ENCODE results near the gene LGMN.
"Not testable (repeated sequence)": the region's sequence is repeated elsewhere in the genome, so short reads cannot be mapped to it uniquely, and the experiment has no call there.

Gene LGMN

GRCh38 chr14:92763666-92764631 is 15.5 kb upstream of the LGMN start:
- H3K4me3 ChIP-seq (ENCODE audit: low read depth, low read length); H3K4me1 ChIP-seq (ENCODE audit: control insufficient read depth, insufficient read depth, low read length); H3K36me3 ChIP-seq (ENCODE audit: control insufficient read depth in 2 of 2, insufficient read depth in 1 of 2, low read length in 2 of 2); H3K9me3 ChIP-seq (ENCODE audit: control insufficient read depth, insufficient read depth, low read depth, low read length); POLR2A ChIA-PET; H3K27ac ChIP-seq (ENCODE audit: extremely low read depth, low read depth, low read length): not testable (repeated sequence)
- CTCF ChIA-PET = interaction anchor here (0.6 kb wide), 1 partner anchor 645 kb away, joined by 7 read pairs; no protein-coding TSS in a partner anchor

- no peak overlapping the region for H3K27ac ChIP-seq (ENCODE audit: extremely low read depth, low read depth, low read length)
- H3K9me3 ChIP-seq (ENCODE audit: control insufficient read depth, insufficient read depth, low read depth, low read length) = no peaks in the 10 kb centered on the region
- POLR2A ChIA-PET = no interaction called here
- H3K4me1 ChIP-seq (ENCODE audit: control insufficient read depth, insufficient read depth, low read length) = no peaks in the 10 kb centered on the region
- no peaks in the 10 kb centered on the region for H3K36me3 ChIP-seq (ENCODE audit: control insufficient read depth in 2 of 2, insufficient read depth in 1 of 2, low read length in 2 of 2)
- no peak overlapping the region for H3K4me3 ChIP-seq (ENCODE audit: low read depth, low read length)
- CTCF ChIA-PET = no interaction called here
- TF ChIP-seq ZNF433 (tag by site-specific recombination; IDR thresholded peaks at IDR 0.05; ENCODE audit: low read depth) (no peak), ZNF449 (tag by site-specific recombination; IDR thresholded peaks at IDR 0.05) (no peak), ZNF792 (tag by site-specific recombination; IDR thresholded peaks at IDR 0.05) (no peak), ZNF561 (tag by site-specific recombination; IDR thresholded peaks at IDR 0.05; ENCODE audit: borderline replicate concordance) (no peak), ZNF830 (tag by site-specific recombination; IDR thresholded peaks at IDR 0.05; ENCODE audit: low read depth) (no peak), ZNF704 (tag by site-specific recombination; IDR thresholded peaks at IDR 0.05) (no peak), ZNF174 (tag by site-specific recombination; IDR thresholded peaks at IDR 0.05) (no peak), ZNF223 (tag by site-specific recombination; IDR thresholded peaks at IDR 0.05) (no peak), RBAK (tag by site-specific recombination; IDR thresholded peaks at IDR 0.05) (no peak), ZNF626 (tag by site-specific recombination; IDR thresholded peaks at IDR 0.05) (no peak), ZSCAN18 (tag by site-specific recombination; IDR thresholded peaks at IDR 0.05) (no peak), ZNF510 (tag by site-specific recombination; IDR thresholded peaks at IDR 0.05; ENCODE audit: insufficient replicate concordance) (no peak), ZFP69B (tag by site-specific recombination; IDR thresholded peaks at IDR 0.05) (no peak), PATZ1 (tag by site-specific recombination; IDR thresholded peaks at IDR 0.05) (no peak), ZNF488 (tag by site-specific recombination; IDR thresholded peaks at IDR 0.05) (no peak), ZNF658 (tag by site-specific recombination; IDR thresholded peaks at IDR 0.05) (no peak), AEBP2 (tag by site-specific recombination; IDR thresholded peaks at IDR 0.05; ENCODE audit: borderline replicate concordance) (no peak), ZNF518A (tag by site-specific recombination; conservative IDR thresholded peaks at IDR 0.05; ENCODE audit: low read depth) (no peak), ZNF600 (tag by site-specific recombination; IDR thresholded peaks at IDR 0.05) (no peak)
These were observed 12.0 kb upstream of the LGMN start for GRCh38 chr14:92760524-92760805.

All from HEK293 (cell line).